Measurements from ENCODE around the gene SERPINA1. TPM values are rescaled to one million over a fixed set of nuclear protein-coding genes. Genes with fewer than 3 reads are reported as not detected.

SERPINA1 gene
- total RNA-seq, 1 donor from 2014 or later, result not detected

DNA sequence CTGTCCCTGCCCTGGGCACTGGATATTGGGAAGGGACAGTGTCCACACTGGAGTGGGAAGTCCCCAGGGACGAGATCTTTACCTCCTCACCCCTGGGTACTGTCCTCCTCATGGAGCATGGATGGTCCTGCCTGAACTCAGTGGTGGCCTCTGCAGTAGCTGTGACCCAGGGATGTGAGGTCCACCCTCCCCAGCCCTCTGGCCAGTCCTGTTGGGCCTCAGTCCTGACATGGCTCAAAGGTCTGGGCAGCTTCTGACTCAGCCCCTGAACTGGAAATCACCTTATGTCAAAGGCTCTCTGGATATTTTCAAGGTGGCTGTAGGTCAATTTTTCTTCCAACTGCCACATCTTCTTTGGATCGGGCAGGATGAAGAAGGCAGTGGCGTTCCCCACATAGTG is 24.4 kb downstream of the SERPINA1 start:
- no peak for DNase-seq (ENCODE audit: low read depth, low spot score)
- no peak for TF ChIP-seq CTCF (conservative IDR thresholded peaks at IDR 0.05)
- Mint-ChIP-seq H3K4me3 (no peak overlapping the region), H3K36me3 (ENCODE audit: low read depth) (no peaks in the 10 kb centered on the region), H3K4me1 (no peaks in the 10 kb centered on the region), H3K9me3 (no peaks in the 10 kb centered on the region), H3K27me3 (ENCODE audit: low read depth) (no peaks in the 10 kb centered on the region), H3K27ac (ENCODE audit: unreplicated experiment) (no peak overlapping the region)

GRCh38 chr14:94363151-94363624 is 25.2 kb downstream of the SERPINA1 start:
- Mint-ChIP-seq H3K4me1 (no peaks in the 10 kb centered on the region), H3K4me3 (no peak overlapping the region), H3K9me3 (no peaks in the 10 kb centered on the region), H3K36me3 (ENCODE audit: low read depth) (no peaks in the 10 kb centered on the region), H3K27me3 (ENCODE audit: low read depth) (no peaks in the 10 kb centered on the region), H3K27ac (ENCODE audit: unreplicated experiment) (peak overlapping the region; percentile 67)
- DNase-seq (ENCODE audit: low read depth, low spot score), result no peak
- TF ChIP-seq CTCF (conservative IDR thresholded peaks at IDR 0.05), result no peak

- DNase-seq (ENCODE audit: low read depth, low spot score), result no peak
- H3K36me3 Mint-ChIP-seq (ENCODE audit: low read depth), result no peaks in the 10 kb centered on the region
- no peaks in the 10 kb centered on the region for H3K9me3 Mint-ChIP-seq
- peaks cover 3% of the 10 kb centered on the region for H3K27me3 Mint-ChIP-seq (ENCODE audit: low read depth)
- H3K4me1 Mint-ChIP-seq, result no peaks in the 10 kb centered on the region
- H3K4me3 Mint-ChIP-seq, result no peak overlapping the region
- no peak for TF ChIP-seq CTCF (conservative IDR thresholded peaks at IDR 0.05)
- H3K27ac Mint-ChIP-seq (ENCODE audit: unreplicated experiment), result peak overlapping the region; percentile 67
These were observed 25.7 kb downstream of the SERPINA1 start for GRCh38 chr14:94362614-94363133.

DNA sequence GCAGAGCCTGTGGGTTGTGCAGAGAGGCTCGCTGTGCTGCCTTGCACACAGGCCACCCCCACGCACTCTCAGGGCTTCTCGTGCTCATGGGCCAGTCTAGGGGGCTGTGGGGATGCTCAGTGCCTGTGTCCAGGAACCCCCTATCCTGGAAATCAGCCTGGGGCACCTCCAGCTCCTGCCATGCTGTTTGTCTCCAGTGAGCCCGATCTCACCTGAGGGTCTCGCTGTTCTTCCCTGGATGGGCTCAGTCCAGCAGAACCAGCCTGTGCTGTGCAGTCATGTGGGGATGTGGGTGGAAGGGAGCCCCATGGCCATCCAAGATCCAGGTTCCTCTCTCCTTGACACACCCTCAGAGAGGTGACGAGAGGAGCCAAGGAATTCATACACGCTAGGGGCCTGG is 26.7 kb downstream of the SERPINA1 start:
- DNase-seq (ENCODE audit: low read depth, low spot score), result no peak
- Mint-ChIP-seq H3K27me3 (ENCODE audit: low read depth) (peaks cover 5% of the 10 kb centered on the region), H3K27ac (ENCODE audit: unreplicated experiment) (no peak overlapping the region), H3K36me3 (ENCODE audit: low read depth) (no peaks in the 10 kb centered on the region), H3K4me1 (peaks cover 1% of the 10 kb centered on the region), H3K9me3 (no peaks in the 10 kb centered on the region), H3K4me3 (no peak overlapping the region)
- no peak for TF ChIP-seq CTCF (conservative IDR thresholded peaks at IDR 0.05)

DNA sequence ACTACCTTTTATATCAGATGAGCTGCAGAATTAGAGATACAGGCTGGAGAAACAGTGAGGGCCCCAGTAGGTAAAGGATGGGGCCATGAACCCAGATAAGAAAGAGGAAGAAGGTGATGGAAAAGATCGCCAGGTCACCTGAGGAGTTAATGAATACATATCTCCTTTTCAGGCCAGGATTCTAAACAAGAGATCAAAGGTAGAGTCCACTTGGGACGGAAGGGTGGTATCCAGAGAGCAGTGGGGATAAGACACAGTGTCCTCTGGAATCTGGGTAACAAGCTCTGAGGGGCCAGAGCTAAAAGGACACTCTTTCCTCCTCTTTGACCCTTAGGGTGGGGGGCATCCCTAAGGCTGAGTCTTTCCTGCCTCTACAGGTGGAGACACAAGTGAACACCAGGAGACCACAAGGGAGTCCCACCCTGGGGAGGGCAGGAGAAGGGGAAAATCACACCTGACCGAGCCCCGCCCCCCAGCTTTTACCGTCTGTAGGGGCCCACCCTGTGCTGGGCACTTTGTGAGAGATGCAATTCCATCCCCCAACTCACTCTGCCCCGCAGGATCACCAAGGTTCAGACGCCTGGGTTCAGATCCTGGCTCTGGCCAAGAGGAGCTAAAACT is 27.3 kb downstream of the SERPINA1 start:
- Mint-ChIP-seq H3K9me3 (no peaks in the 10 kb centered on the region), H3K27me3 (ENCODE audit: low read depth) (peaks cover 10% of the 10 kb centered on the region), H3K4me3 (no peak overlapping the region), H3K27ac (ENCODE audit: unreplicated experiment) (no peak overlapping the region), H3K36me3 (ENCODE audit: low read depth) (no peaks in the 10 kb centered on the region), H3K4me1 (peaks cover 6% of the 10 kb centered on the region)
- DNase-seq (ENCODE audit: low read depth, low spot score), result no peak
- no peak for TF ChIP-seq CTCF (conservative IDR thresholded peaks at IDR 0.05)
